ENCODE data around the gene CWC22.
A peak's percentile ranks its signal among the peaks of the same experiment; 100 is the strongest.

The CWC22 gene

GRCh38 chr2:179910735-179911113, 96.4 kb downstream of the CWC22 start:
- 75% methylated on average over 1 of the region's 3 CpGs for WGBS (ENCODE audit: insufficient coverage)
- ChIA-PET POLR2A (no interaction called here), CTCF (no interaction called here)
- peaks cover 0 to 2% (median 0%) of the 10 kb centered on the region in 5 experiments for H3K9me3 ChIP-seq (ENCODE audit: control extremely low read depth in 1 of 5, control insufficient read depth in 4 of 5, insufficient read depth in 2 of 5, low read depth in 1 of 5, low read length in 4 of 5)
- no peak overlapping the region for H3K27ac ChIP-seq (ENCODE audit: insufficient read depth in 1 of 2, low read depth in 1 of 2, low read length in 2 of 2, poor library complexity in 1 of 2, severe bottlenecking in 2 of 2)
- no peak overlapping the region for H3K4me3 ChIP-seq (ENCODE audit: control insufficient read depth in 1 of 7, extremely low read depth in 1 of 7, insufficient read depth in 4 of 7, low read depth in 2 of 7, low read length in 6 of 7)
- H3K4me1 ChIP-seq (ENCODE audit: control extremely low read depth in 1 of 4, control insufficient read depth in 4 of 4, insufficient read depth in 4 of 4, low read length in 3 of 4): no peaks in the 10 kb centered on the region
- H3K36me3 ChIP-seq (ENCODE audit: control insufficient read depth in 4 of 4, insufficient read depth in 4 of 4, low read length in 3 of 4): no peaks in the 10 kb centered on the region
- no peak for DNase-seq
- H3K27me3 ChIP-seq (replicated peaks in 2 of 5; ENCODE audit: control insufficient read depth in 4 of 5, insufficient read depth in 5 of 5, low read length in 4 of 5): no peaks in the 10 kb centered on the region

GRCh38 chr2:179909845-179910734, 97.0 kb downstream of the CWC22 start:
- Histone ChIP-seq H3K4me3 (ENCODE audit: control insufficient read depth in 1 of 7, extremely low read depth in 1 of 7, insufficient read depth in 4 of 7, low read depth in 2 of 7, low read length in 6 of 7) (no peak overlapping the region), H3K36me3 (ENCODE audit: control insufficient read depth in 4 of 4, insufficient read depth in 4 of 4, low read length in 3 of 4) (no peaks in the 10 kb centered on the region), H3K4me1 (ENCODE audit: control extremely low read depth in 1 of 4, control insufficient read depth in 4 of 4, insufficient read depth in 4 of 4, low read length in 3 of 4) (no peaks in the 10 kb centered on the region), H3K9me3 (ENCODE audit: control extremely low read depth in 1 of 5, control insufficient read depth in 4 of 5, insufficient read depth in 2 of 5, low read depth in 1 of 5, low read length in 4 of 5) (peaks cover 0 to 2% (median 0%) of the 10 kb centered on the region in 5 experiments), H3K27me3 (replicated peaks in 2 of 5; ENCODE audit: control insufficient read depth in 4 of 5, insufficient read depth in 5 of 5, low read length in 4 of 5) (no peaks in the 10 kb centered on the region), H3K27ac (ENCODE audit: insufficient read depth in 1 of 2, low read depth in 1 of 2, low read length in 2 of 2, poor library complexity in 1 of 2, severe bottlenecking in 2 of 2) (no peak overlapping the region)
- DNase-seq: no peak
- 92% methylated on average over 5 of the region's 6 CpGs for WGBS (ENCODE audit: insufficient coverage)
- CTCF ChIA-PET: no interaction called here
- POLR2A ChIA-PET: no interaction called here

- POLR2A ChIA-PET: no interaction called here
- Histone ChIP-seq H3K4me3 (ENCODE audit: control insufficient read depth in 1 of 7, extremely low read depth in 1 of 7, insufficient read depth in 4 of 7, low read depth in 2 of 7, low read length in 6 of 7) (no peak overlapping the region), H3K36me3 (ENCODE audit: control insufficient read depth in 4 of 4, insufficient read depth in 4 of 4, low read length in 3 of 4) (no peaks in the 10 kb centered on the region), H3K9me3 (ENCODE audit: control extremely low read depth in 1 of 5, control insufficient read depth in 4 of 5, insufficient read depth in 2 of 5, low read depth in 1 of 5, low read length in 4 of 5) (peaks cover 0 to 1% (median 0%) of the 10 kb centered on the region in 5 experiments), H3K4me1 (ENCODE audit: control extremely low read depth in 1 of 4, control insufficient read depth in 4 of 4, insufficient read depth in 4 of 4, low read length in 3 of 4) (no peaks in the 10 kb centered on the region), H3K27ac (ENCODE audit: insufficient read depth in 1 of 2, low read depth in 1 of 2, low read length in 2 of 2, poor library complexity in 1 of 2, severe bottlenecking in 2 of 2) (no peak overlapping the region), H3K27me3 (replicated peaks in 2 of 5; ENCODE audit: control insufficient read depth in 4 of 5, insufficient read depth in 5 of 5, low read length in 4 of 5) (no peaks in the 10 kb centered on the region)
- no CpG with 5 or more reads among the region's 5 CpGs for WGBS (ENCODE audit: insufficient coverage)
- CTCF ChIA-PET: no interaction called here
- no peak for DNase-seq
These were observed 106.4 kb downstream of the CWC22 start for GRCh38 chr2:179900655-179901054.

- no peaks in the 10 kb centered on the region for H3K27me3 ChIP-seq (replicated peaks in 2 of 5; ENCODE audit: control insufficient read depth in 4 of 5, insufficient read depth in 5 of 5, low read length in 4 of 5)
- POLR2A ChIA-PET: no interaction called here
- H3K4me1 ChIP-seq (ENCODE audit: control extremely low read depth in 1 of 4, control insufficient read depth in 4 of 4, insufficient read depth in 4 of 4, low read length in 3 of 4): no peaks in the 10 kb centered on the region
- no peak overlapping the region for H3K4me3 ChIP-seq (ENCODE audit: control insufficient read depth in 1 of 7, extremely low read depth in 1 of 7, insufficient read depth in 4 of 7, low read depth in 2 of 7, low read length in 6 of 7)
- DNase-seq: no peak
- H3K27ac ChIP-seq (ENCODE audit: insufficient read depth in 1 of 2, low read depth in 1 of 2, low read length in 2 of 2, poor library complexity in 1 of 2, severe bottlenecking in 2 of 2): no peak overlapping the region
- no peaks in the 10 kb centered on the region for H3K36me3 ChIP-seq (ENCODE audit: control insufficient read depth in 4 of 4, insufficient read depth in 4 of 4, low read length in 3 of 4)
- H3K9me3 ChIP-seq (ENCODE audit: control extremely low read depth in 1 of 5, control insufficient read depth in 4 of 5, insufficient read depth in 2 of 5, low read depth in 1 of 5, low read length in 4 of 5): peaks cover 0 to 1% (median 0%) of the 10 kb centered on the region in 5 experiments
- CTCF ChIA-PET: no interaction called here
- no CpG with 5 or more reads among the region's 1 CpG for WGBS (ENCODE audit: insufficient coverage)
These were observed 107.4 kb downstream of the CWC22 start for GRCh38 chr2:179899666-179900065.

- POLR2A ChIA-PET: no interaction called here
- WGBS (ENCODE audit: insufficient coverage): 89% methylated on average over 2 of the region's 4 CpGs
- peak; percentile 2 to 14 (median 8) for DNase-seq
These were observed 108.2 kb downstream of the CWC22 start for GRCh38 chr2:179898873-179899272.

More at GRCh38 chr2:179898873-179899272, 108.2 kb downstream of the CWC22 start:
- no peak overlapping the region for H3K27ac ChIP-seq (ENCODE audit: insufficient read depth in 1 of 2, low read depth in 1 of 2, low read length in 2 of 2, poor library complexity in 1 of 2, severe bottlenecking in 2 of 2)
- H3K36me3 ChIP-seq (ENCODE audit: control insufficient read depth in 4 of 4, insufficient read depth in 4 of 4, low read length in 3 of 4): no peaks in the 10 kb centered on the region
- H3K9me3 ChIP-seq (ENCODE audit: control extremely low read depth in 1 of 5, control insufficient read depth in 4 of 5, insufficient read depth in 2 of 5, low read depth in 1 of 5, low read length in 4 of 5): peaks cover 0 to 1% (median 0%) of the 10 kb centered on the region in 5 experiments
- H3K4me1 ChIP-seq (ENCODE audit: control extremely low read depth in 1 of 4, control insufficient read depth in 4 of 4, insufficient read depth in 4 of 4, low read length in 3 of 4): no peaks in the 10 kb centered on the region
- H3K27me3 ChIP-seq (replicated peaks in 2 of 5; ENCODE audit: control insufficient read depth in 4 of 5, insufficient read depth in 5 of 5, low read length in 4 of 5): no peaks in the 10 kb centered on the region
- H3K4me3 ChIP-seq (ENCODE audit: control insufficient read depth in 1 of 7, extremely low read depth in 1 of 7, insufficient read depth in 4 of 7, low read depth in 2 of 7, low read length in 6 of 7): no peak overlapping the region
- CTCF ChIA-PET: no interaction called here

All from common myeloid progenitor, CD34-positive (primary cell).